ENCODE measurements around the gene RASA3. TPM values are rescaled to one million over a fixed set of nuclear protein-coding genes. Genes with fewer than 3 reads are reported as not detected.

The RASA3 gene
- total RNA-seq, 1 donor from 2014 or later: 29.9 TPM

GRCh38 chr13:114015111-114015968 is 117.1 kb downstream of the RASA3 start:
- Mint-ChIP-seq H3K27ac (ENCODE audit: unreplicated experiment) (no peak overlapping the region), H3K4me3 (ENCODE audit: unreplicated experiment) (no peak overlapping the region), H3K27me3 (ENCODE audit: low read depth) (no peaks in the 10 kb centered on the region), H3K9me3 (ENCODE audit: low read depth) (no peaks in the 10 kb centered on the region), H3K4me1 (ENCODE audit: low read depth) (no peaks in the 10 kb centered on the region), H3K36me3 (ENCODE audit: low read depth) (peaks cover 17% of the 10 kb centered on the region)
- TF ChIP-seq, protein P1, sequence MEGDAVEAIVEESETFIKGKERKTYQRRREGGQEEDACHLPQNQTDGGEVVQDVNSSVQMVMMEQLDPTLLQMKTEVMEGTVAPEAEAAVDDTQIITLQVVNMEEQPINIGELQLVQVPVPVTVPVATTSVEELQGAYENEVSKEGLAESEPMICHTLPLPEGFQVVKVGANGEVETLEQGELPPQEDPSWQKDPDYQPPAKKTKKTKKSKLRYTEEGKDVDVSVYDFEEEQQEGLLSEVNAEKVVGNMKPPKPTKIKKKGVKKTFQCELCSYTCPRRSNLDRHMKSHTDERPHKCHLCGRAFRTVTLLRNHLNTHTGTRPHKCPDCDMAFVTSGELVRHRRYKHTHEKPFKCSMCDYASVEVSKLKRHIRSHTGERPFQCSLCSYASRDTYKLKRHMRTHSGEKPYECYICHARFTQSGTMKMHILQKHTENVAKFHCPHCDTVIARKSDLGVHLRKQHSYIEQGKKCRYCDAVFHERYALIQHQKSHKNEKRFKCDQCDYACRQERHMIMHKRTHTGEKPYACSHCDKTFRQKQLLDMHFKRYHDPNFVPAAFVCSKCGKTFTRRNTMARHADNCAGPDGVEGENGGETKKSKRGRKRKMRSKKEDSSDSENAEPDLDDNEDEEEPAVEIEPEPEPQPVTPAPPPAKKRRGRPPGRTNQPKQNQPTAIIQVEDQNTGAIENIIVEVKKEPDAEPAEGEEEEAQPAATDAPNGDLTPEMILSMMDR (IDR thresholded peaks at IDR 0.05): no peak
- DNase-seq (ENCODE audit: low spot score): no peak

DNA sequence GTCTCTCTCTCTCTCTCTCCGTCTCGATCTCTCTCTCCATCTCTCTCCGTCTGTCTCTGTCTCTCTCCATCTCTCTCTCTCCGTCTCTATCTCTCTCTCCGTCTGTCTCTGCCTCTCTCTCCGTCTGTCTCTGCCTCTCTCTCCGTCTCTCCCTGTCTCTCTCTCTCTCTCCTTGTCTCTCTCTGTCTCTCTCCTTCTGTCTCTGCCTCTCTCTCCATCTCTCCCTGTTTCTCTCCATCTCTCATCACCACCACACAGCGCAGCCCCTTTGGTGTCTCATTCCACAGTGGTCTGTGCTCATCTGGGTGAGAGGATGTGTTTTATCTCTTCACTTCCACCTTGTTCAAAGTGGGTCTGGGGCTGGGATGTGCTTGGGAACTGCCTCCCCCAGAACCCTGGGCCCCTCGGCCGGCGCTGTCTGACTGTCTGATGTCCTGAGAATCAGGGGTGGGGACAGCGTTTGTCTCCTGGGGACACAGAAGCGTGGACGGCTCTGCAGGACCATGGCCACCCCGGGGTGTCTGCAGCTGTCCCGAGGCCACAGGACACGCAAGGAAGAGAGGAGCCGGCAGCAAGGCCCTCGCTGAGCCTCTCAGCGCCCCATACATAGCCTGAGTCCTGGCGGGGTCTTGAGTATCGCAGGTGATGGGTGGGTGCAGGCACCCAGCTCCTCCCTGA is 118.3 kb downstream of the RASA3 start:
- H3K27me3 Mint-ChIP-seq (ENCODE audit: low read depth): no peaks in the 10 kb centered on the region
- H3K36me3 Mint-ChIP-seq (ENCODE audit: low read depth): peaks cover 19% of the 10 kb centered on the region
- H3K4me3 Mint-ChIP-seq (ENCODE audit: unreplicated experiment): no peak overlapping the region
- H3K9me3 Mint-ChIP-seq (ENCODE audit: low read depth): no peaks in the 10 kb centered on the region
- no peak for DNase-seq (ENCODE audit: low spot score)
- H3K27ac Mint-ChIP-seq (ENCODE audit: unreplicated experiment): no peak overlapping the region
- no peaks in the 10 kb centered on the region for H3K4me1 Mint-ChIP-seq (ENCODE audit: low read depth)
- TF ChIP-seq, protein P1 (IDR thresholded peaks at IDR 0.05): no peak

- Mint-ChIP-seq H3K36me3 (ENCODE audit: low read depth) (peaks cover 19% of the 10 kb centered on the region), H3K27me3 (ENCODE audit: low read depth) (no peaks in the 10 kb centered on the region), H3K9me3 (ENCODE audit: low read depth) (no peaks in the 10 kb centered on the region), H3K27ac (ENCODE audit: unreplicated experiment) (no peak overlapping the region), H3K4me1 (ENCODE audit: low read depth) (no peaks in the 10 kb centered on the region), H3K4me3 (ENCODE audit: unreplicated experiment) (no peak overlapping the region)
- DNase-seq (ENCODE audit: low spot score): no peak
- TF ChIP-seq, protein P1 (IDR thresholded peaks at IDR 0.05): no peak
Measured at GRCh38 chr13:114013336-114013735, 119.1 kb downstream of the RASA3 start.

DNA sequence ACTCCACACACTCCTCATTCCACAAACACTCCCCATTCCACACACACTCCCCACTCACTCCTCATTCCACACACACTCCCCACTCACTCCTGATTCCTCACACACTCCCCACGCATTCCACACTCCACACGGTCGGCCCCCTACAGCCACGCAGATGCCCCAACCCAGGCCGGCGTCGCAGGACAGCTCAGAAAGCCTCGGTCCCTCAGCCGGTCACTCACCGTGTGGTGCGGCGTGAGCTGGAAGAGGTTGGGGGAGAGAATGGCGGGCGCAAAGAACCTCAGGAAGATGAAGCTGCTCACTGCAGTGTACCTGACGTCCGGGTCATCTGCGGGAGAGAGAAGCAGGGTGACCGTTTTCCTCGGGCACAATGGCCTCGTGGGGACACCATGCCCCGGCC is 119.5 kb downstream of the RASA3 start:
- DNase-seq (ENCODE audit: low spot score): no peak
- Mint-ChIP-seq H3K27ac (ENCODE audit: unreplicated experiment) (no peak overlapping the region), H3K27me3 (ENCODE audit: low read depth) (no peaks in the 10 kb centered on the region), H3K4me3 (ENCODE audit: unreplicated experiment) (no peak overlapping the region), H3K4me1 (ENCODE audit: low read depth) (no peaks in the 10 kb centered on the region), H3K9me3 (ENCODE audit: low read depth) (no peaks in the 10 kb centered on the region), H3K36me3 (ENCODE audit: low read depth) (peaks cover 19% of the 10 kb centered on the region)
- TF ChIP-seq, protein P1 (IDR thresholded peaks at IDR 0.05): no peak

GRCh38 chr13:114012141-114012540 is 120.3 kb downstream of the RASA3 start:
- no peaks in the 10 kb centered on the region for H3K27me3 Mint-ChIP-seq (ENCODE audit: low read depth)
- H3K27ac Mint-ChIP-seq (ENCODE audit: unreplicated experiment): no peak overlapping the region
- H3K36me3 Mint-ChIP-seq (ENCODE audit: low read depth): peaks cover 20% of the 10 kb centered on the region
- H3K4me3 Mint-ChIP-seq (ENCODE audit: unreplicated experiment): no peak overlapping the region
- no peaks in the 10 kb centered on the region for H3K9me3 Mint-ChIP-seq (ENCODE audit: low read depth)
- TF ChIP-seq, protein P1 (IDR thresholded peaks at IDR 0.05): no peak
- DNase-seq (ENCODE audit: low spot score): no peak
- no peaks in the 10 kb centered on the region for H3K4me1 Mint-ChIP-seq (ENCODE audit: low read depth)

All from chondrocyte (in vitro differentiated cells).